Neural cell (in vitro differentiated cells): ENCODE measurements around the gene SERINC2. TPM values are rescaled to one million over a fixed set of nuclear protein-coding genes. Genes with fewer than 3 reads are reported as not detected.

Source experiments
- H2AFZ ChIP-seq: fragments of 200-600, 300-800 bp; sonication (generic), shearing (Covaris generic); 2 replicates; pipeline ENCODE4 v1.6.0; 2014; ENCODE audit warnings: low read depth, mild to moderate bottlenecking, antibody characterized with exemption, low read length, moderate library complexity
- H3F3A ChIP-seq: fragments of 200-600 bp; shearing (Covaris generic); 2 replicates; pipeline ENCODE4 v1.6.1; 2016; ENCODE audit warnings: mild to moderate bottlenecking, moderate library complexity, mixed read lengths, antibody characterized with exemption, low read length; ENCODE audit not compliant: insufficient read depth, poor library complexity, severe bottlenecking
- H3K27ac ChIP-seq: fragments of 200-600, 300-800 bp; sonication (generic), shearing (Covaris generic); 2 replicates; pipeline ENCODE4 v1.5.1; 2014; ENCODE audit warnings: mild to moderate bottlenecking, low read length, moderate library complexity
- H3K27me3 ChIP-seq: fragments of 300-800, 200-600 bp; sonication (generic), shearing (Covaris generic); 2 replicates; pipeline ENCODE4 v1.6.0; 2014; ENCODE audit warnings: mild to moderate bottlenecking, low read depth, low read length, moderate library complexity; ENCODE audit not compliant: insufficient read depth
- H3K36me3 ChIP-seq: fragments of 300-800, 200-600 bp; sonication (generic), shearing (Covaris generic); 2 replicates; pipeline ENCODE4 v1.5.1; 2014; ENCODE audit warnings: mild to moderate bottlenecking, antibody characterized with exemption, low read length, moderate library complexity; ENCODE audit not compliant: insufficient read depth
- H3K4me2 ChIP-seq: fragments of 300-800, 200-600 bp; sonication (generic), shearing (Covaris generic); 2 replicates; pipeline ENCODE4 v1.6.0; 2014; ENCODE audit warnings: mild to moderate bottlenecking, low read length
- H3K4me3 ChIP-seq: fragments of 300-800, 200-600 bp; sonication (generic), shearing (Covaris generic); 2 replicates; pipeline ENCODE4 v1.5.1; 2014; ENCODE audit warnings: mild to moderate bottlenecking, low read length, moderate library complexity
- H3K79me2 ChIP-seq: fragments of 200-600 bp; shearing (Covaris generic); replicated peaks from 2 replicates; pipeline ENCODE4 v1.6.0; 2014; ENCODE audit warnings: mild to moderate bottlenecking, low read length, moderate library complexity; ENCODE audit not compliant: insufficient read depth
- H3K9ac ChIP-seq: fragments of 300-800, 200-600 bp; sonication (generic), shearing (Covaris generic); 2 replicates; pipeline ENCODE4 v1.6.1; 2016; ENCODE audit warnings: mild to moderate bottlenecking, low read length, mixed read lengths
- H3K9me2 ChIP-seq: fragments of 200-600 bp; shearing (Covaris generic); 2 replicates; pipeline ENCODE4 v1.6.1; 2016; ENCODE audit warnings: mild to moderate bottlenecking, low read length, mixed read lengths; ENCODE audit not compliant: insufficient read depth
- H3K9me3 ChIP-seq: fragments of 200-600, 300-800 bp; sonication (generic), shearing (Covaris generic); 2 replicates; pipeline ENCODE4 v1.6.1; 2016; ENCODE audit warnings: mild to moderate bottlenecking, mixed run types, low read length, moderate library complexity, mixed read lengths
- H4K20me1 ChIP-seq: fragments of 200-600 bp; shearing (Covaris generic); 2 replicates; pipeline ENCODE4 v1.6.1; 2016; ENCODE audit warnings: mild to moderate bottlenecking, mixed run types; ENCODE audit not compliant: insufficient read depth
- CTCF ChIP-seq: fragments of 450-650 bp; IDR thresholded peaks from 2 replicates; pipeline ENCODE4 v1.5.1; 2014; ENCODE audit warnings: antibody characterized with exemption, mild to moderate bottlenecking, moderate library complexity; ENCODE audit not compliant: poor library complexity, severe bottlenecking
- EP300 ChIP-seq: fragments of 450-650 bp; conservative IDR thresholded peaks from 2 replicates; pipeline ENCODE4 v1.6.1; 2014; ENCODE audit warnings: antibody characterized with exemption, mild to moderate bottlenecking, moderate library complexity; ENCODE audit not compliant: poor library complexity, severe bottlenecking
- EZH2 ChIP-seq: fragments of 200-600, 300-800 bp; shearing (Covaris generic), sonication (generic); IDR thresholded peaks from 2 replicates; pipeline ENCODE4 v1.6.1; 2014; ENCODE audit warnings: antibody characterized with exemption, low read length, borderline replicate concordance, mild to moderate bottlenecking; ENCODE audit not compliant: insufficient read depth, poor library complexity, severe bottlenecking
- MXI1 ChIP-seq: fragments of 450-650 bp; conservative IDR thresholded peaks from 2 replicates; pipeline ENCODE4 v1.6.1; 2014; ENCODE audit warnings: antibody characterized with exemption, mild to moderate bottlenecking; ENCODE audit not compliant: poor library complexity, severe bottlenecking
- POLR2AphosphoS5 ChIP-seq: IDR thresholded peaks from 2 replicates; pipeline ENCODE4 v1.6.1; 2012
- RAD21 ChIP-seq: fragments of 450-650 bp; conservative IDR thresholded peaks from 2 replicates; pipeline ENCODE4 v1.6.1; 2014; ENCODE audit warnings: antibody characterized with exemption, mild to moderate bottlenecking, moderate library complexity
- REST ChIP-seq: IDR thresholded peaks from 2 replicates; pipeline ENCODE4 v1.6.1; 2012; ENCODE audit warnings: borderline replicate concordance
- SMC3 ChIP-seq: fragments of 450-650 bp; conservative IDR thresholded peaks from 2 replicates; pipeline ENCODE4 v1.6.1; 2014; ENCODE audit warnings: antibody characterized with exemption, mild to moderate bottlenecking, moderate library complexity; ENCODE audit not compliant: poor library complexity
- TAF1 ChIP-seq: IDR thresholded peaks from 2 replicates; pipeline ENCODE4 v1.6.1; 2012; ENCODE audit warnings: low read depth
- polyA plus RNA-seq: library from polyadenylated mRNA; depleted of rRNA; stranded (reverse); fragments of >200 nt; gene quantifications from 2 replicates; pipeline ENCODE4 v1.2.3, GENCODE V29; 2014

SERINC2 gene
- polyA plus RNA-seq, 1 donor from 2014 or later, result 8.6 TPM

- TF ChIP-seq MXI1 (no peak), REST (no peak), SMC3 (no peak), CTCF (no peak), EZH2 (no peak), RAD21 (no peak), POLR2AphosphoS5 (no peak), TAF1 (no peak), EP300 (no peak)
- no peak overlapping the region for H3K4me2 ChIP-seq
- H2AFZ ChIP-seq, result no peak overlapping the region
- no peak overlapping the region for H3K9ac ChIP-seq
- no peaks in the 10 kb centered on the region for H3K79me2 ChIP-seq
- H3F3A ChIP-seq, result no peaks in the 10 kb centered on the region
- no peak overlapping the region for H3K4me3 ChIP-seq
- no peaks in the 10 kb centered on the region for H4K20me1 ChIP-seq
- no peaks in the 10 kb centered on the region for H3K36me3 ChIP-seq
- H3K9me2 ChIP-seq, result no peaks in the 10 kb centered on the region
- no peak overlapping the region for H3K27ac ChIP-seq
- no peaks in the 10 kb centered on the region for H3K9me3 ChIP-seq
- no peaks in the 10 kb centered on the region for H3K27me3 ChIP-seq
These were observed 23.8 kb downstream of the SERINC2 start for GRCh38 chr1:31436596-31437432.

GRCh38 chr1:31437433-31438037, 24.5 kb downstream of the SERINC2 start:
- Histone ChIP-seq H3K9me2 (no peaks in the 10 kb centered on the region), H3K9ac (no peak overlapping the region), H3F3A (no peaks in the 10 kb centered on the region), H3K4me3 (no peak overlapping the region), H4K20me1 (no peaks in the 10 kb centered on the region), H2AFZ (no peak overlapping the region), H3K4me2 (no peak overlapping the region), H3K36me3 (no peaks in the 10 kb centered on the region), H3K9me3 (no peaks in the 10 kb centered on the region), H3K27ac (no peak overlapping the region), H3K27me3 (no peaks in the 10 kb centered on the region), H3K79me2 (no peaks in the 10 kb centered on the region)
- TF ChIP-seq SMC3, result no peak
- no peak for TF ChIP-seq MXI1
